ENCODE results near the gene FHL1.

DNA sequence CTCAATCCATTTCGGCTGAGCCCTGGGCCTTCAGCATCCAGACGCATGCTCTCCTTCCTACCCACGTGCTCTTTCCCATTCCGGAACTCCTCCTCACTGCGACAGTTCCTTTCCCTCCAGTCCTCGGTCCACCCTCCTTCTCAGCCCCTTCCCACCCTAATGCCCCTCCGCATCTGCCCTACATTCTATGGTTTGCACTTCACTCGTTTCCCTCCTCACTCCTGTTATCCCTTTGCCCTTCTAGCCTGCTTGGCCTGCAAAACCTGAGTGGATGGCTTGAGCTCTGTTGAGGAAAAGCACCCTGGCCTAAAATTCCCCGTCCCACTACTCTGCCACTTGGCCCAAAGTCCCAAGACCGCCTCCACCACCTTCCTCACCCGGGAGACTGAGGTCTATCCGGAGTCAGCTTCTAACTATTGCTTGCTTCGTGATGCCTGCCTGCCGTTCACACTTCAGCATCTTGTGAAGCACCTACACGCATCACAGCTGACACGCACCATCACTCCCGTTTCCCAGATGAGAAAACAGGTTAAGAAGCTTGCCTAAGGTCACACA, 65.3 kb downstream of the FHL1 start:
- no peak for TF ChIP-seq POLR2A (IDR thresholded peaks at IDR 0.05; ENCODE audit: low read length)
- TF ChIP-seq GATA1 (IDR thresholded peaks at IDR 0.05; ENCODE audit: low read depth, low read length) = no peak
